ENCODE results near the gene MOSMO. TPM values are rescaled to one million over a fixed set of nuclear protein-coding genes. Genes with fewer than 3 reads are reported as not detected.

Gene MOSMO
- total and polyA plus RNA-seq, 10 of the 15 experiments (the other 5 are each of a cell fraction or from before 2014, with no cell fraction given): 1.7 to 26.7 (median 12.2) TPM

DNA sequence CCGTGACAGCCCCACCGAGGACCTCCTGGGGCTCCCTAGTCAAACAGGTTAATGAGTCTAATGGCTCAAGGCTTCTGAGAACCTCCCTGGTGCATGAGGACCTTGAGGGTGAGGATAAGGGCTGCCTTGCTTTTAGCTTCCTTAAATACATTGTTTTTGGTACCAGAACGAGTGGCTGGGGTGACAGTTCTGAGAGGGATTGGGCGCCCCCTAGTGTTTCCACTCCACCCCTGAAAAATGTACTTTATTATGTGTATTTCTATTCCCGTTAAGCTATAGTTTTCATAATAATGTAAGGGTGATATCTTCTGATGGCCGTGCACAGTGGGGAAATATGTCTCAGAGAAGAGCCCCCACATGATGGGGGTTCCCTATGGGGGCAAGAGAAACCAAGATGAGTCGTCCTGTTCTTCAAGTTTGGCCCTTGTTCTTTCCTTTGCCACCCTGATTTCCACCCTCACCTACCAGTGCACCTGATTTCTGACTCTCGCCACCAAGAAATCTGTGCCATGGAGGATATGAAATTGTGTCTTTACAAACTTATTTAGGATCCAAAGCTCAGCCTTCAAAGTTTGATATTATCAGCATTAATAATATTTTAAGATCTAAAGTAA is 69.9 kb downstream of the MOSMO start:
- ATAC-seq: peak; percentile 92
- BruUV-seq (replicated peaks): no TSS peak
- no peak for DNase-seq (ENCODE audit: low read depth, low spot score)

More for the DNA sequence above, 69.9 kb downstream of the MOSMO start:
- Histone ChIP-seq H3K36me3 (ENCODE audit: control insufficient read depth in 2 of 2, insufficient read depth in 2 of 2, low read length in 1 of 2) (no peaks in the 10 kb centered on the region; a peak in 1 of 4 replicates), H3K79me2 (ENCODE audit: control insufficient read depth, insufficient read depth, low read length) (no peaks in the 10 kb centered on the region), H3K27me3 (replicated peaks in 1 of 2; ENCODE audit: control insufficient read depth in 2 of 2, insufficient read depth in 2 of 2, low read length in 1 of 2) (no peaks in the 10 kb centered on the region), H4K20me1 (ENCODE audit: control insufficient read depth, insufficient read depth) (no peaks in the 10 kb centered on the region), H3K9ac (ENCODE audit: control insufficient read depth, insufficient read depth, low read length) (no peak overlapping the region), H3K27ac (ENCODE audit: control insufficient read depth, insufficient read depth) (no peak overlapping the region), H3K4me1 (ENCODE audit: control insufficient read depth, insufficient read depth, low read length) (no peaks in the 10 kb centered on the region), H2AFZ (ENCODE audit: control insufficient read depth, low read depth, low read length) (no peak overlapping the region), H3K9me3 (replicated peaks; ENCODE audit: control insufficient read depth, insufficient read depth, low read length) (no peaks in the 10 kb centered on the region), H3K4me3 (no peak overlapping the region), H3K4me2 (ENCODE audit: control insufficient read depth, insufficient read depth) (no peak overlapping the region)
- ChIA-PET SMC1A (ENCODE audit: uncharacterized antibody, unreplicated experiment) (interaction anchor here (0.6 to 6.0 kb wide), 38 partner anchors 10 to 416 kb away, joined by 3 to 567 read pairs (median 6); partner anchors contain the start of genes MOSMO, PDZD9, POLR3E and UQCRC2), RAD21 (ENCODE audit: unreplicated experiment) (interaction anchor here (0.7 to 5.9 kb wide), 37 partner anchors 9 to 468 kb away, joined by 3 to 466 read pairs (median 7); partner anchors contain the start of genes MOSMO, PDZD9, POLR3E and UQCRC2), POLR2A (interaction anchor here (0.6 to 1.9 kb wide), 10 partner anchors 21 to 129 kb away, joined by 3 to 8 read pairs (median 5); partner anchors contain the start of gene MOSMO), CTCF (interaction anchor here (0.5 to 6.0 kb wide), 63 partner anchors 11 to 435 kb away, joined by 3 to 686 read pairs (median 7); partner anchors contain the start of genes MOSMO, PDZD9 and VWA3A)
- TF ChIP-seq MTA2 (IDR thresholded peaks at IDR 0.05; ENCODE audit: low read depth): no peak
- TF ChIP-seq TBL1XR1 (IDR thresholded peaks at IDR 0.05; ENCODE audit: low read depth, low read length): no peak
- TF ChIP-seq, protein P1, sequence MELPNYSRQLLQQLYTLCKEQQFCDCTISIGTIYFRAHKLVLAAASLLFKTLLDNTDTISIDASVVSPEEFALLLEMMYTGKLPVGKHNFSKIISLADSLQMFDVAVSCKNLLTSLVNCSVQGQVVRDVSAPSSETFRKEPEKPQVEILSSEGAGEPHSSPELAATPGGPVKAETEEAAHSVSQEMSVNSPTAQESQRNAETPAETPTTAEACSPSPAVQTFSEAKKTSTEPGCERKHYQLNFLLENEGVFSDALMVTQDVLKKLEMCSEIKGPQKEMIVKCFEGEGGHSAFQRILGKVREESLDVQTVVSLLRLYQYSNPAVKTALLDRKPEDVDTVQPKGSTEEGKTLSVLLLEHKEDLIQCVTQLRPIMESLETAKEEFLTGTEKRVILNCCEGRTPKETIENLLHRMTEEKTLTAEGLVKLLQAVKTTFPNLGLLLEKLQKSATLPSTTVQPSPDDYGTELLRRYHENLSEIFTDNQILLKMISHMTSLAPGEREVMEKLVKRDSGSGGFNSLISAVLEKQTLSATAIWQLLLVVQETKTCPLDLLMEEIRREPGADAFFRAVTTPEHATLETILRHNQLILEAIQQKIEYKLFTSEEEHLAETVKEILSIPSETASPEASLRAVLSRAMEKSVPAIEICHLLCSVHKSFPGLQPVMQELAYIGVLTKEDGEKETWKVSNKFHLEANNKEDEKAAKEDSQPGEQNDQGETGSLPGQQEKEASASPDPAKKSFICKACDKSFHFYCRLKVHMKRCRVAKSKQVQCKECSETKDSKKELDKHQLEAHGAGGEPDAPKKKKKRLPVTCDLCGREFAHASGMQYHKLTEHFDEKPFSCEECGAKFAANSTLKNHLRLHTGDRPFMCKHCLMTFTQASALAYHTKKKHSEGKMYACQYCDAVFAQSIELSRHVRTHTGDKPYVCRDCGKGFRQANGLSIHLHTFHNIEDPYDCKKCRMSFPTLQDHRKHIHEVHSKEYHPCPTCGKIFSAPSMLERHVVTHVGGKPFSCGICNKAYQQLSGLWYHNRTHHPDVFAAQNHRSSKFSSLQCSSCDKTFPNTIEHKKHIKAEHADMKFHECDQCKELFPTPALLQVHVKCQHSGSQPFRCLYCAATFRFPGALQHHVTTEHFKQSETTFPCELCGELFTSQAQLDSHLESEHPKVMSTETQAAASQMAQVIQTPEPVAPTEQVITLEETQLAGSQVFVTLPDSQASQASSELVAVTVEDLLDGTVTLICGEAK (IDR thresholded peaks at IDR 0.05; ENCODE audit: borderline replicate concordance): no peak
- TF ChIP-seq YY1 (IDR thresholded peaks at IDR 0.05; ENCODE audit: low read depth, low read length): no peak; the same call in 1 of the 2 replicates
- 0 out of 2 replicates have a peak, but pooled peaks have one; percentile 51 for TF ChIP-seq SMARCA5 (IDR thresholded peaks at IDR 0.05)
- peak; percentile 42; the same call in 1 of the 2 replicates for TF ChIP-seq ZNF207 (IDR thresholded peaks at IDR 0.05; ENCODE audit: borderline replicate concordance)
- TF ChIP-seq, protein P2, sequence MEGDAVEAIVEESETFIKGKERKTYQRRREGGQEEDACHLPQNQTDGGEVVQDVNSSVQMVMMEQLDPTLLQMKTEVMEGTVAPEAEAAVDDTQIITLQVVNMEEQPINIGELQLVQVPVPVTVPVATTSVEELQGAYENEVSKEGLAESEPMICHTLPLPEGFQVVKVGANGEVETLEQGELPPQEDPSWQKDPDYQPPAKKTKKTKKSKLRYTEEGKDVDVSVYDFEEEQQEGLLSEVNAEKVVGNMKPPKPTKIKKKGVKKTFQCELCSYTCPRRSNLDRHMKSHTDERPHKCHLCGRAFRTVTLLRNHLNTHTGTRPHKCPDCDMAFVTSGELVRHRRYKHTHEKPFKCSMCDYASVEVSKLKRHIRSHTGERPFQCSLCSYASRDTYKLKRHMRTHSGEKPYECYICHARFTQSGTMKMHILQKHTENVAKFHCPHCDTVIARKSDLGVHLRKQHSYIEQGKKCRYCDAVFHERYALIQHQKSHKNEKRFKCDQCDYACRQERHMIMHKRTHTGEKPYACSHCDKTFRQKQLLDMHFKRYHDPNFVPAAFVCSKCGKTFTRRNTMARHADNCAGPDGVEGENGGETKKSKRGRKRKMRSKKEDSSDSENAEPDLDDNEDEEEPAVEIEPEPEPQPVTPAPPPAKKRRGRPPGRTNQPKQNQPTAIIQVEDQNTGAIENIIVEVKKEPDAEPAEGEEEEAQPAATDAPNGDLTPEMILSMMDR (IDR thresholded peaks at IDR 0.05 in 2 of 3, conservative IDR thresholded peaks at IDR 0.05 in 1 of 3; ENCODE audit: control insufficient read depth in 2 of 3, extremely low read depth in 1 of 3, insufficient read depth in 1 of 3, low read depth in 3 of 3, low read length in 3 of 3): peak; percentile 72 to 85 (median 74)
- TF ChIP-seq, protein P3, sequence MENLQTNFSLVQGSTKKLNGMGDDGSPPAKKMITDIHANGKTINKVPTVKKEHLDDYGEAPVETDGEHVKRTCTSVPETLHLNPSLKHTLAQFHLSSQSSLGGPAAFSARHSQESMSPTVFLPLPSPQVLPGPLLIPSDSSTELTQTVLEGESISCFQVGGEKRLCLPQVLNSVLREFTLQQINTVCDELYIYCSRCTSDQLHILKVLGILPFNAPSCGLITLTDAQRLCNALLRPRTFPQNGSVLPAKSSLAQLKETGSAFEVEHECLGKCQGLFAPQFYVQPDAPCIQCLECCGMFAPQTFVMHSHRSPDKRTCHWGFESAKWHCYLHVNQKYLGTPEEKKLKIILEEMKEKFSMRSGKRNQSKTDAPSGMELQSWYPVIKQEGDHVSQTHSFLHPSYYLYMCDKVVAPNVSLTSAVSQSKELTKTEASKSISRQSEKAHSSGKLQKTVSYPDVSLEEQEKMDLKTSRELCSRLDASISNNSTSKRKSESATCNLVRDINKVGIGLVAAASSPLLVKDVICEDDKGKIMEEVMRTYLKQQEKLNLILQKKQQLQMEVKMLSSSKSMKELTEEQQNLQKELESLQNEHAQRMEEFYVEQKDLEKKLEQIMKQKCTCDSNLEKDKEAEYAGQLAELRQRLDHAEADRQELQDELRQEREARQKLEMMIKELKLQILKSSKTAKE (IDR thresholded peaks at IDR 0.05; ENCODE audit: low read depth, poor library complexity, severe bottlenecking): peak; percentile 15
- no peak for TF ChIP-seq BCL11A (IDR thresholded peaks at IDR 0.05; ENCODE audit: low read depth, low read length)
- no peak for TF ChIP-seq RBBP5 (conservative IDR thresholded peaks at IDR 0.05)
- peak; percentile 94 for TF ChIP-seq SMC3 (IDR thresholded peaks at IDR 0.05; ENCODE audit: borderline replicate concordance, low read length)
- TF ChIP-seq BHLHE40 (IDR thresholded peaks at IDR 0.05; ENCODE audit: borderline replicate concordance in 1 of 2, low read depth in 2 of 2, low read length in 1 of 2): 0 out of 4 replicates have a peak, but pooled peaks of 1 of the 2 experiments have one; percentile 11
- peak; percentile 89 for TF ChIP-seq RAD21 (IDR thresholded peaks at IDR 0.05; ENCODE audit: insufficient read depth, low read depth, low read length)
- TF ChIP-seq TCF12 (IDR thresholded peaks at IDR 0.05; ENCODE audit: low read depth, low read length): no peak
- WGBS (ENCODE audit: insufficient coverage, insufficient replicate concordance, low lambda C conversion rate, missing lambda C conversion rate): 35% methylated on average over 8 of the region's 8 CpGs
- peak; percentile 89 for FAIRE-seq
- in situ Hi-C loops (cut with MboI) (no loop called here), intact Hi-C loops (cut with micrococcal nuclease; ENCODE audit: unreplicated experiment) (loop anchor here (1.0 to 2.0 kb wide), 2 partner anchors 77 to 111 kb away; partner anchors contain the start of gene PDZD9)
